HepG2 (cell line): Measurements from ENCODE around the gene ATP8B1. TPM values are rescaled to one million over a fixed set of nuclear protein-coding genes. Genes with fewer than 3 reads are reported as not detected.

Experiments used
- ATF3 ChIP-seq: sonication (generic); formaldehyde crosslinking; IDR thresholded peaks from 2 replicates; pipeline ENCODE4 v1.4.0; 2020; ENCODE audit warnings: missing genetic modification reagents
- CCDC6 ChIP-seq: sonication (generic); formaldehyde crosslinking; IDR thresholded peaks from 2 replicates; pipeline ENCODE4 v1.8.1; 2022; ENCODE audit warnings: mild to moderate bottlenecking, missing genetic modification reagents, moderate library complexity
- HES4 ChIP-seq: sonication (generic); formaldehyde crosslinking; IDR thresholded peaks from 2 replicates; pipeline ENCODE4 v1.9.0; 2021; ENCODE audit warnings: mild to moderate bottlenecking, missing genetic modification reagents, borderline replicate concordance
- ISL2 ChIP-seq: sonication (generic); formaldehyde crosslinking; IDR thresholded peaks from 2 replicates; pipeline ENCODE4 v1.5.0; 2020; ENCODE audit warnings: missing genetic modification reagents
- ISX ChIP-seq: sonication (generic); formaldehyde crosslinking; conservative IDR thresholded peaks from 2 replicates; pipeline ENCODE4 v1.5.0; 2020; ENCODE audit warnings: missing genetic modification reagents
- NFKB2 ChIP-seq: sonication (generic); formaldehyde crosslinking; IDR thresholded peaks from 2 replicates; pipeline ENCODE4 v1.4.0; 2020; ENCODE audit warnings: missing genetic modification reagents, borderline replicate concordance
- NFYB ChIP-seq: sonication (generic); formaldehyde crosslinking; IDR thresholded peaks from 2 replicates; pipeline ENCODE4 v1.4.0; 2020; ENCODE audit warnings: missing genetic modification reagents
- PCBP2 ChIP-seq: fragments of 200-400 bp; formaldehyde crosslinking; optimal IDR thresholded peaks from 2 replicates; pipeline ENCODE3; 2018; ENCODE audit warnings: low read length, low read depth; ENCODE audit not compliant: poor library complexity, severe bottlenecking
- RARA ChIP-seq: IDR thresholded peaks from 2 replicates; pipeline ENCODE4 v1.6.1; 2016; ENCODE audit warnings: missing genetic modification reagents, missing compliant biosample characterization
- SETDB1 ChIP-seq: sonication (generic); formaldehyde crosslinking; IDR thresholded peaks from 2 replicates; pipeline ENCODE4 v1.5.1; 2020; ENCODE audit warnings: missing genetic modification reagents, mild to moderate bottlenecking, borderline replicate concordance
- SNAI1 ChIP-seq: sonication (generic); formaldehyde crosslinking; IDR thresholded peaks from 2 replicates; pipeline ENCODE4 v1.5.0; 2020; ENCODE audit warnings: mild to moderate bottlenecking, missing genetic modification reagents, borderline replicate concordance
- SSRP1 ChIP-seq: IDR thresholded peaks from 2 replicates; pipeline ENCODE4 v1.6.1; 2016; ENCODE audit warnings: control low read depth
- TBP ChIP-seq: sonication (generic); formaldehyde crosslinking; IDR thresholded peaks from 2 replicates; pipeline ENCODE4 v1.5.0; 2020; ENCODE audit warnings: missing genetic modification reagents
- TBX2 ChIP-seq: sonication (generic); formaldehyde crosslinking; IDR thresholded peaks from 2 replicates; pipeline ENCODE4 v1.5.0; 2020; ENCODE audit warnings: missing genetic modification reagents, mild to moderate bottlenecking, borderline replicate concordance
- TFDP2 ChIP-seq: sonication (generic); formaldehyde crosslinking; IDR thresholded peaks from 2 replicates; pipeline ENCODE4 v1.4.0; 2020; ENCODE audit warnings: missing genetic modification reagents
- ZBTB46 ChIP-seq: sonication (generic); formaldehyde crosslinking; IDR thresholded peaks from 2 replicates; pipeline ENCODE4 v1.4.0; 2020; ENCODE audit warnings: mild to moderate bottlenecking, missing genetic modification reagents, borderline replicate concordance
- ZKSCAN5 ChIP-seq: sonication (generic); formaldehyde crosslinking; IDR thresholded peaks from 2 replicates; pipeline ENCODE4 v1.5.1; 2020; ENCODE audit warnings: mild to moderate bottlenecking, missing genetic modification reagents
- ZNF124 ChIP-seq: sonication (generic); formaldehyde crosslinking; IDR thresholded peaks from 2 replicates; pipeline ENCODE4 v1.4.0; 2020; ENCODE audit warnings: missing genetic modification reagents
- ZNF138 ChIP-seq: sonication (generic); formaldehyde crosslinking; IDR thresholded peaks from 2 replicates; pipeline ENCODE4 v1.5.0; 2020; ENCODE audit warnings: mild to moderate bottlenecking, low read depth, missing genetic modification reagents
- ZNF337 ChIP-seq: sonication (generic); formaldehyde crosslinking; IDR thresholded peaks from 2 replicates; pipeline ENCODE4 v1.5.1; 2020; ENCODE audit warnings: missing genetic modification reagents, low read depth, mild to moderate bottlenecking, borderline replicate concordance
- ZNF343 ChIP-seq: sonication (generic); formaldehyde crosslinking; IDR thresholded peaks from 2 replicates; pipeline ENCODE4 v1.4.0; 2020; ENCODE audit warnings: mild to moderate bottlenecking, missing genetic modification reagents
- ZNF441 ChIP-seq: sonication (generic); formaldehyde crosslinking; IDR thresholded peaks from 2 replicates; pipeline ENCODE4 v1.7.0; 2021; ENCODE audit warnings: missing genetic modification reagents, borderline replicate concordance
- ZNF510 ChIP-seq: sonication (generic); formaldehyde crosslinking; IDR thresholded peaks from 2 replicates; pipeline ENCODE4 v1.4.0; 2020; ENCODE audit warnings: low read depth, mild to moderate bottlenecking, missing genetic modification reagents
- ZNF546 ChIP-seq: sonication (generic); formaldehyde crosslinking; conservative IDR thresholded peaks from 2 replicates; pipeline ENCODE4 v1.8.1; 2023; ENCODE audit warnings: mild to moderate bottlenecking, missing genetic modification reagents
- ZNF598 ChIP-seq: sonication (generic); formaldehyde crosslinking; IDR thresholded peaks from 2 replicates; pipeline ENCODE4 v1.5.1; 2020; ENCODE audit warnings: mild to moderate bottlenecking, missing genetic modification reagents, borderline replicate concordance
- ZNF782 ChIP-seq: sonication (generic); formaldehyde crosslinking; IDR thresholded peaks from 2 replicates; pipeline ENCODE4 v1.4.0; 2020; ENCODE audit warnings: missing genetic modification reagents, mild to moderate bottlenecking, borderline replicate concordance
- polyA plus RNA-seq, 8 experiments: library from polyadenylated mRNA; depleted of rRNA in 3 of 8; stranded (reverse) in 7 of 8; unstranded in 1 of 8; fragments of >200 nt; fragmentation: Illumina TruSeq in 4 of 8; extraction: Trizol in 4 of 8; gene quantifications; 2 replicates each; pipeline versions ENCODE4 v1.2.1 to v1.2.3, GENCODE V29; 2011 to 2016; ENCODE audit warnings: low read depth in 4 of 8, missing spikeins in 1 of 8, mixed read lengths in 1 of 8; ENCODE audit not compliant: insufficient read depth in 1 of 8
- total RNA-seq, 5 experiments: library from RNA; depleted of rRNA; stranded (reverse); fragments of >200 nt; fragmentation: Illumina TruSeq; extraction: Trizol; gene quantifications; 2 replicates each; pipeline ENCODE4 v1.2.3, GENCODE V29; 2016; ENCODE audit warnings: low read depth in 1 of 5
- TF ChIP-seq, protein P1 (sequence below): IDR thresholded peaks from 2 replicates; pipeline ENCODE4 v1.6.1; 2016; ENCODE audit warnings: low read depth, borderline replicate concordance
- TF ChIP-seq, protein P2 (sequence below): IDR thresholded peaks from 2 replicates; pipeline ENCODE4 v1.6.1; 2012; ENCODE audit warnings: inconsistent platforms

ATP8B1 gene
- total and polyA plus RNA-seq, 2 of the 13 experiments (the other 11 are each of a cell fraction or from before 2014, with no cell fraction given) = 2.8 to 4.0 TPM

- TF ChIP-seq NFYB (CRISPR knock-in tag) (peak; percentile 54; the same call in 1 of the 2 replicates), TFDP2 (CRISPR knock-in tag) (peak; percentile 46; the same call in 1 of the 2 replicates), ISL2 (CRISPR knock-in tag) (peak; percentile 82), ZBTB46 (CRISPR knock-in tag) (no peak), SETDB1 (CRISPR knock-in tag) (no peak), ZNF138 (CRISPR knock-in tag) (no peak), ZNF510 (no peak), CCDC6 (0 out of 2 replicates have a peak, but pooled peaks have one; percentile 49), TBX2 (CRISPR knock-in tag) (peak; percentile 91), ZNF441 (CRISPR knock-in tag) (no peak), ZNF337 (CRISPR knock-in tag) (no peak), NFKB2 (CRISPR knock-in tag) (peak; percentile 62; the same call in 1 of the 2 replicates), HES4 (CRISPR knock-in tag) (no peak), ISX (no peak), ZNF782 (CRISPR knock-in tag) (no peak), SSRP1 (CRISPR knock-in tag) (no peak), ZNF598 (CRISPR knock-in tag) (peak; percentile 48; the same call in 1 of the 2 replicates), ZNF546 (CRISPR knock-in tag) (no peak), ZNF124 (no peak), SNAI1 (CRISPR knock-in tag) (no peak), ZKSCAN5 (CRISPR knock-in tag) (no peak), ZNF343 (CRISPR knock-in tag) (no peak), ATF3 (CRISPR knock-in tag) (no peak), RARA (CRISPR knock-in tag) (0 out of 2 replicates have a peak, but pooled peaks have one; percentile 7), PCBP2 (no peak), TBP (CRISPR knock-in tag) (no peak)
- TF ChIP-seq, protein P1, sequence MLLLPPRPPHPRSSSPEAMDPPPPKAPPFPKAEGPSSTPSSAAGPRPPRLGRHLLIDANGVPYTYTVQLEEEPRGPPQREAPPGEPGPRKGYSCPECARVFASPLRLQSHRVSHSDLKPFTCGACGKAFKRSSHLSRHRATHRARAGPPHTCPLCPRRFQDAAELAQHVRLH (CRISPR knock-in tag) = peak; percentile 91
- TF ChIP-seq, protein P2, sequence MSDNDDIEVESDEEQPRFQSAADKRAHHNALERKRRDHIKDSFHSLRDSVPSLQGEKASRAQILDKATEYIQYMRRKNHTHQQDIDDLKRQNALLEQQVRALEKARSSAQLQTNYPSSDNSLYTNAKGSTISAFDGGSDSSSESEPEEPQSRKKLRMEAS = peak; percentile 85
These were observed 172.9 kb downstream of the ATP8B1 start (continued) for GRCh38 chr18:57630002-57630753.
